Glomerular endothelial cell (primary cell): ENCODE results near the gene MAP1LC3A. TPM values are rescaled to one million over a fixed set of nuclear protein-coding genes. Genes with fewer than 3 reads are reported as not detected.

Experiments used
- DNase-seq: peaks from one replicate; pipeline ENCODE4 v3.0.0-alpha.2; 2011; ENCODE audit warnings: low read depth, low spot score; ENCODE audit errors: extremely low read depth
- total RNA-seq: library from RNA; depleted of rRNA; stranded (reverse); fragments of >200 nt; gene quantifications from 2 replicates; pipeline ENCODE4 v1.2.3, GENCODE V29; 2015

MAP1LC3A gene
- total RNA-seq, 1 donor from 2014 or later, result 97.0 TPM

- DNase-seq, result no peak
Measured at GRCh38 chr20:34528921-34529297, 29.6 kb upstream of the MAP1LC3A start.

GRCh38 chr20:34529742-34530141 lies 28.8 kb upstream of the MAP1LC3A start:
- no peak for DNase-seq

- no peak for DNase-seq
Measured at GRCh38 chr20:34530342-34530741, 28.2 kb upstream of the MAP1LC3A start.

- DNase-seq, result no peak
Measured at GRCh38 chr20:34531608-34532265, 26.8 kb upstream of the MAP1LC3A start.

GRCh38 chr20:34532320-34532719 lies 26.2 kb upstream of the MAP1LC3A start:
- no peak for DNase-seq

- DNase-seq, result no peak
Measured at GRCh38 chr20:34532756-34533155, 25.8 kb upstream of the MAP1LC3A start.

GRCh38 chr20:34534391-34535165 lies 23.9 kb upstream of the MAP1LC3A start:
- no peak for DNase-seq

GRCh38 chr20:34535301-34535840 lies 23.1 kb upstream of the MAP1LC3A start:
- no peak for DNase-seq

GRCh38 chr20:34535857-34536256 lies 22.7 kb upstream of the MAP1LC3A start:
- no peak for DNase-seq

GRCh38 chr20:34536798-34537394 lies 21.6 kb upstream of the MAP1LC3A start:
- DNase-seq, result no peak

- no peak for DNase-seq
Measured at GRCh38 chr20:34537651-34538050, 20.9 kb upstream of the MAP1LC3A start.

- DNase-seq, result no peak
Measured at GRCh38 chr20:34538671-34539123, 19.8 kb upstream of the MAP1LC3A start.

GRCh38 chr20:34539756-34540155 lies 18.8 kb upstream of the MAP1LC3A start:
- DNase-seq, result no peak

- no peak for DNase-seq
Measured at GRCh38 chr20:34540596-34541263, 17.8 kb upstream of the MAP1LC3A start.

GRCh38 chr20:34541264-34541901 lies 17.1 kb upstream of the MAP1LC3A start:
- no peak for DNase-seq

GRCh38 chr20:34541917-34542316 lies 16.6 kb upstream of the MAP1LC3A start:
- DNase-seq, result no peak

- no peak for DNase-seq
Measured at GRCh38 chr20:34542439-34542838, 16.1 kb upstream of the MAP1LC3A start.

GRCh38 chr20:34543463-34544056 lies 15.0 kb upstream of the MAP1LC3A start:
- no peak for DNase-seq

GRCh38 chr20:34544109-34544796 lies 14.3 kb upstream of the MAP1LC3A start:
- DNase-seq, result no peak
